GM19351 (cell line): Measurements from ENCODE around the gene RPL18A.
A peak's percentile ranks its signal among the peaks of the same experiment; 100 is the strongest.

Experiments used
- ATAC-seq: cut with Tn5 transposase; IDR thresholded peaks from one replicate; pipeline ENCODE4 v1.9.1; 2021; ENCODE audit warnings: mild to moderate bottlenecking, moderate library complexity; ENCODE audit not compliant: unreplicated experiment

Gene RPL18A

GRCh38 chr19:17859533-17860330 lies at the start of gene RPL18A:
Gene RPL18A, plus strand, starts transcription at chr19:17859910. Its CDS starts 47 bp downstream, at chr19:17859957.
- ATAC-seq, result peak; percentile 86

- ATAC-seq, result no peak
Observed at GRCh38 chr19:17811103-17811502, 48.6 kb upstream of the RPL18A start.

- no peak for ATAC-seq
Observed at GRCh38 chr19:17811681-17812080, 48.0 kb upstream of the RPL18A start.

GRCh38 chr19:17812099-17812498 lies 47.6 kb upstream of the RPL18A start:
- no peak for ATAC-seq

- no peak for ATAC-seq
Observed at GRCh38 chr19:17817668-17818363, 41.9 kb upstream of the RPL18A start.

- ATAC-seq, result no peak
Observed at GRCh38 chr19:17821190-17821589, 38.5 kb upstream of the RPL18A start, which contains the start of gene INSL3. Gene INSL3, minus strand, starts transcription at chr19:17821519. Its CDS starts 13 bp downstream, at chr19:17821506.

GRCh38 chr19:17824339-17824738 lies 35.4 kb upstream of the RPL18A start:
- no peak for ATAC-seq

- no peak for ATAC-seq
Observed at GRCh38 chr19:17826508-17827056, 33.1 kb upstream of the RPL18A start.

GRCh38 chr19:17829855-17830566 lies 29.7 kb upstream of the RPL18A start:
- ATAC-seq, result no peak

- no peak for ATAC-seq
Observed at GRCh38 chr19:17830567-17831418, 28.9 kb upstream of the RPL18A start.

GRCh38 chr19:17831419-17831888 lies 28.3 kb upstream of the RPL18A start:
- ATAC-seq, result no peak

- ATAC-seq, result no peak
Observed at GRCh38 chr19:17832443-17833208, 27.1 kb upstream of the RPL18A start.

GRCh38 chr19:17834350-17835181 lies 25.1 kb upstream of the RPL18A start:
- no peak for ATAC-seq

- no peak for ATAC-seq
Observed at GRCh38 chr19:17835182-17836006, 24.3 kb upstream of the RPL18A start.

- ATAC-seq, result no peak
Observed at GRCh38 chr19:17836530-17836929, 23.2 kb upstream of the RPL18A start.

GRCh38 chr19:17837972-17838371 lies 21.7 kb upstream of the RPL18A start:
- ATAC-seq, result no peak

- no peak for ATAC-seq
Observed at GRCh38 chr19:17840019-17840418, 19.7 kb upstream of the RPL18A start.

GRCh38 chr19:17841371-17841809 lies 18.3 kb upstream of the RPL18A start:
- no peak for ATAC-seq
